ENCODE data around the gene ADARB2.

DNA sequence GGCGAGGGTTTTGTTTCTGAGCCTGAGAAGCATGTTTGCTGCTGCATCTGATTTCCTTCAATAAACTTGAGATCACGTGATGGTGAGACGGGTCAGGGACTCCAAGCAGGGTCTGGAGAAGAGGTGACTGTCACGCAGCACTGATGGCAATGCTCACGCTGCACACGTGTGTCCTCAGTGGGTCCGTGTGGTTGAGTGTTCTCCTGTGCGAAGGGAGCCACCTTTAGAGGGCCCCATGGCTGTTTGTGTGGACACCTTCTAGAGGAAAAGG, 580.8 kb downstream of the ADARB2 start:
- no peak for TF ChIP-seq CTCF (conservative IDR thresholded peaks at IDR 0.05; ENCODE audit: low read depth in 2 of 2)
- TF ChIP-seq, protein P1, sequence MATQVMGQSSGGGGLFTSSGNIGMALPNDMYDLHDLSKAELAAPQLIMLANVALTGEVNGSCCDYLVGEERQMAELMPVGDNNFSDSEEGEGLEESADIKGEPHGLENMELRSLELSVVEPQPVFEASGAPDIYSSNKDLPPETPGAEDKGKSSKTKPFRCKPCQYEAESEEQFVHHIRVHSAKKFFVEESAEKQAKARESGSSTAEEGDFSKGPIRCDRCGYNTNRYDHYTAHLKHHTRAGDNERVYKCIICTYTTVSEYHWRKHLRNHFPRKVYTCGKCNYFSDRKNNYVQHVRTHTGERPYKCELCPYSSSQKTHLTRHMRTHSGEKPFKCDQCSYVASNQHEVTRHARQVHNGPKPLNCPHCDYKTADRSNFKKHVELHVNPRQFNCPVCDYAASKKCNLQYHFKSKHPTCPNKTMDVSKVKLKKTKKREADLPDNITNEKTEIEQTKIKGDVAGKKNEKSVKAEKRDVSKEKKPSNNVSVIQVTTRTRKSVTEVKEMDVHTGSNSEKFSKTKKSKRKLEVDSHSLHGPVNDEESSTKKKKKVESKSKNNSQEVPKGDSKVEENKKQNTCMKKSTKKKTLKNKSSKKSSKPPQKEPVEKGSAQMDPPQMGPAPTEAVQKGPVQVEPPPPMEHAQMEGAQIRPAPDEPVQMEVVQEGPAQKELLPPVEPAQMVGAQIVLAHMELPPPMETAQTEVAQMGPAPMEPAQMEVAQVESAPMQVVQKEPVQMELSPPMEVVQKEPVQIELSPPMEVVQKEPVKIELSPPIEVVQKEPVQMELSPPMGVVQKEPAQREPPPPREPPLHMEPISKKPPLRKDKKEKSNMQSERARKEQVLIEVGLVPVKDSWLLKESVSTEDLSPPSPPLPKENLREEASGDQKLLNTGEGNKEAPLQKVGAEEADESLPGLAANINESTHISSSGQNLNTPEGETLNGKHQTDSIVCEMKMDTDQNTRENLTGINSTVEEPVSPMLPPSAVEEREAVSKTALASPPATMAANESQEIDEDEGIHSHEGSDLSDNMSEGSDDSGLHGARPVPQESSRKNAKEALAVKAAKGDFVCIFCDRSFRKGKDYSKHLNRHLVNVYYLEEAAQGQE (IDR thresholded peaks at IDR 0.05; ENCODE audit: unreplicated experiment), result no peak
- TF ChIP-seq STAT1 (IDR thresholded peaks at IDR 0.05; ENCODE audit: unreplicated experiment), result no peak
- TF ChIP-seq EZH2phosphoT487 (IDR thresholded peaks at IDR 0.05; ENCODE audit: unreplicated experiment), result no peak
- no peak for TF ChIP-seq POLR2AphosphoS5 (IDR thresholded peaks at IDR 0.05; ENCODE audit: low read depth)
- no peak for TF ChIP-seq EZH2 (IDR thresholded peaks at IDR 0.05; ENCODE audit: low read depth, unreplicated experiment)
- TF ChIP-seq JUNB (IDR thresholded peaks at IDR 0.05; ENCODE audit: unreplicated experiment), result no peak
- no peak for TF ChIP-seq ETS1 (IDR thresholded peaks at IDR 0.05)
- TF ChIP-seq, protein P2, sequence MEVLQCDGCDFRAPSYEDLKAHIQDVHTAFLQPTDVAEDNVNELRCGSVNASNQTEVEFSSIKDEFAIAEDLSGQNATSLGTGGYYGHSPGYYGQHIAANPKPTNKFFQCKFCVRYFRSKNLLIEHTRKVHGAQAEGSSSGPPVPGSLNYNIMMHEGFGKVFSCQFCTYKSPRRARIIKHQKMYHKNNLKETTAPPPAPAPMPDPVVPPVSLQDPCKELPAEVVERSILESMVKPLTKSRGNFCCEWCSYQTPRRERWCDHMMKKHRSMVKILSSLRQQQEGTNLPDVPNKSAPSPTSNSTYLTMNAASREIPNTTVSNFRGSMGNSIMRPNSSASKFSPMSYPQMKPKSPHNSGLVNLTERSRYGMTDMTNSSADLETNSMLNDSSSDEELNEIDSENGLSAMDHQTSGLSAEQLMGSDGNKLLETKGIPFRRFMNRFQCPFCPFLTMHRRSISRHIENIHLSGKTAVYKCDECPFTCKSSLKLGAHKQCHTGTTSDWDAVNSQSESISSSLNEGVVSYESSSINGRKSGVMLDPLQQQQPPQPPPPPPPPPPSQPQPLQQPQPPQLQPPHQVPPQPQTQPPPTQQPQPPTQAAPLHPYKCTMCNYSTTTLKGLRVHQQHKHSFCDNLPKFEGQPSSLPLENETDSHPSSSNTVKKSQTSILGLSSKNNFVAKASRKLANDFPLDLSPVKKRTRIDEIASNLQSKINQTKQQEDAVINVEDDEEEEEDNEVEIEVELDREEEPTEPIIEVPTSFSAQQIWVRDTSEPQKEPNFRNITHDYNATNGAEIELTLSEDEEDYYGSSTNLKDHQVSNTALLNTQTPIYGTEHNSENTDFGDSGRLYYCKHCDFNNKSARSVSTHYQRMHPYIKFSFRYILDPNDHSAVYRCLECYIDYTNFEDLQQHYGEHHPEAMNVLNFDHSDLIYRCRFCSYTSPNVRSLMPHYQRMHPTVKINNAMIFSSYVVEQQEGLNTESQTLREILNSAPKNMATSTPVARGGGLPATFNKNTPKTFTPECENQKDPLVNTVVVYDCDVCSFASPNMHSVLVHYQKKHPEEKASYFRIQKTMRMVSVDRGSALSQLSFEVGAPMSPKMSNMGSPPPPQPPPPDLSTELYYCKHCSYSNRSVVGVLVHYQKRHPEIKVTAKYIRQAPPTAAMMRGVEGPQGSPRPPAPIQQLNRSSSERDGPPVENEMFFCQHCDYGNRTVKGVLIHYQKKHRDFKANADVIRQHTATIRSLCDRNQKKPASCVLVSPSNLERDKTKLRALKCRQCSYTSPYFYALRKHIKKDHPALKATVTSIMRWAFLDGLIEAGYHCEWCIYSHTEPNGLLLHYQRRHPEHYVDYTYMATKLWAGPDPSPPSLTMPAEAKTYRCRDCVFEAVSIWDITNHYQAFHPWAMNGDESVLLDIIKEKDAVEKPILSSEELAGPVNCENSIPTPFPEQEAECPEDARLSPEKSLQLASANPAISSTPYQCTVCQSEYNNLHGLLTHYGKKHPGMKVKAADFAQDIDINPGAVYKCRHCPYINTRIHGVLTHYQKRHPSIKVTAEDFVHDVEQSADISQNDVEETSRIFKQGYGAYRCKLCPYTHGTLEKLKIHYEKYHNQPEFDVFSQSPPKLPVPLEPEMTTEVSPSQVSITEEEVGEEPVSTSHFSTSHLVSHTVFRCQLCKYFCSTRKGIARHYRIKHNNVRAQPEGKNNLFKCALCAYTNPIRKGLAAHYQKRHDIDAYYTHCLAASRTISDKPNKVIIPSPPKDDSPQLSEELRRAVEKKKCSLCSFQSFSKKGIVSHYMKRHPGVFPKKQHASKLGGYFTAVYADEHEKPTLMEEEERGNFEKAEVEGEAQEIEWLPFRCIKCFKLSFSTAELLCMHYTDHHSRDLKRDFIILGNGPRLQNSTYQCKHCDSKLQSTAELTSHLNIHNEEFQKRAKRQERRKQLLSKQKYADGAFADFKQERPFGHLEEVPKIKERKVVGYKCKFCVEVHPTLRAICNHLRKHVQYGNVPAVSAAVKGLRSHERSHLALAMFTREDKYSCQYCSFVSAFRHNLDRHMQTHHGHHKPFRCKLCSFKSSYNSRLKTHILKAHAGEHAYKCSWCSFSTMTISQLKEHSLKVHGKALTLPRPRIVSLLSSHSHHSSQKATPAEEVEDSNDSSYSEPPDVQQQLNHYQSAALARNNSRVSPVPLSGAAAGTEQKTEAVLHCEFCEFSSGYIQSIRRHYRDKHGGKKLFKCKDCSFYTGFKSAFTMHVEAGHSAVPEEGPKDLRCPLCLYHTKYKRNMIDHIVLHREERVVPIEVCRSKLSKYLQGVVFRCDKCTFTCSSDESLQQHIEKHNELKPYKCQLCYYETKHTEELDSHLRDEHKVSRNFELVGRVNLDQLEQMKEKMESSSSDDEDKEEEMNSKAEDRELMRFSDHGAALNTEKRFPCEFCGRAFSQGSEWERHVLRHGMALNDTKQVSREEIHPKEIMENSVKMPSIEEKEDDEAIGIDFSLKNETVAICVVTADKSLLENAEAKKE (CRISPR knock-in tag; IDR thresholded peaks at IDR 0.05), result no peak
- TF ChIP-seq CREB1 (CRISPR knock-in tag; IDR thresholded peaks at IDR 0.05; ENCODE audit: low read depth), result no peak
- no peak for TF ChIP-seq ZNF114 (CRISPR knock-in tag; IDR thresholded peaks at IDR 0.05)
- TF ChIP-seq ZNF331 (CRISPR knock-in tag; IDR thresholded peaks at IDR 0.05; ENCODE audit: low read depth), result no peak
- no peak for TF ChIP-seq NANOG (IDR thresholded peaks at IDR 0.05; ENCODE audit: borderline replicate concordance)
